CD8-positive, alpha-beta memory T cell (primary cell): ENCODE results near the gene C22orf42. TPM values are rescaled to one million over a fixed set of nuclear protein-coding genes. Genes with fewer than 3 reads are reported as not detected.
A peak's percentile ranks its signal among the peaks of the same experiment; 100 is the strongest.
"Not testable (repeated sequence)": the region's sequence is repeated elsewhere in the genome, so short reads cannot be mapped to it uniquely, and the experiment has no call there.

Source experiments
- CTCF ChIA-PET: fragments of 350-600 bp; sonication (Branson Sonifier 250); formaldehyde crosslinking; loops from one replicate; lab custom pipeline; 2021; ENCODE audit warnings: antibody characterized with exemption; lab: Charles Lee
- POLR2A ChIA-PET: fragments of 350-600 bp; sonication (Branson Sonifier 250); formaldehyde crosslinking; loops from one replicate; lab custom pipeline; 2021; ENCODE audit warnings: antibody characterized with exemption; lab: Charles Lee
- DNase-seq, 5 donors: peaks; one replicate each; pipeline versions ENCODE4 v3.0.0 to v3.0.0-alpha.2; 2020 to 2022; ENCODE audit warnings: mixed read lengths in 1 of 5
- H3K27ac ChIP-seq: one replicate; pipeline ENCODE4 v1.7.0; 2013; ENCODE audit warnings: low read depth, mild to moderate bottlenecking, low read length, moderate library complexity
- H3K27me3 ChIP-seq: 2 replicates; pipeline ENCODE4 v1.7.0; 2013; ENCODE audit warnings: low read length, mild to moderate bottlenecking; ENCODE audit not compliant: insufficient read depth, poor library complexity, severe bottlenecking
- H3K36me3 ChIP-seq: 2 replicates; pipeline ENCODE4 v1.7.0; 2013; ENCODE audit warnings: mild to moderate bottlenecking, low read length, moderate library complexity; ENCODE audit not compliant: insufficient read depth
- H3K4me1 ChIP-seq: 2 replicates; pipeline ENCODE4 v1.7.0; 2013; ENCODE audit warnings: mild to moderate bottlenecking, low read length, moderate library complexity; ENCODE audit not compliant: insufficient read depth
- H3K4me3 ChIP-seq: 2 replicates; pipeline ENCODE4 v1.7.0; 2013; ENCODE audit warnings: mild to moderate bottlenecking, low read length
- H3K9me3 ChIP-seq: 2 replicates; pipeline ENCODE4 v1.7.0; 2013; ENCODE audit warnings: mild to moderate bottlenecking, low read length
- H3K27ac Mint-ChIP-seq, 8 donors: one replicate each; pipeline ENCODE4 v1.8.0; 2020 to 2021; ENCODE audit warnings: mixed read lengths in 8 of 8, mild to moderate bottlenecking in 6 of 8, inconsistent platforms in 3 of 8, moderate library complexity in 3 of 8
- H3K27me3 Mint-ChIP-seq, 2 donors: one replicate each; pipeline ENCODE4 v1.8.0; 2020 to 2021; ENCODE audit warnings: mixed read lengths in 2 of 2, mild to moderate bottlenecking in 1 of 2, moderate library complexity in 1 of 2
- H3K36me3 Mint-ChIP-seq, 3 donors: one replicate each; pipeline ENCODE4 v1.8.0; 2020 to 2021; ENCODE audit warnings: mixed read lengths in 3 of 3, inconsistent platforms in 1 of 3, mild to moderate bottlenecking in 1 of 3
- H3K4me1 Mint-ChIP-seq, 3 donors: one replicate each; pipeline ENCODE4 v1.8.0; 2020 to 2021; ENCODE audit warnings: mixed read lengths in 3 of 3, inconsistent platforms in 1 of 3, mild to moderate bottlenecking in 1 of 3
- H3K4me3 Mint-ChIP-seq, 7 donors: one replicate each; pipeline ENCODE4 v1.8.0; 2020 to 2021; ENCODE audit warnings: mixed read lengths in 7 of 7, mild to moderate bottlenecking in 6 of 7, moderate library complexity in 4 of 7, inconsistent platforms in 2 of 7
- H3K9me3 Mint-ChIP-seq, 5 donors: one replicate each; pipeline ENCODE4 v1.8.0; 2020 to 2022; ENCODE audit warnings: mixed read lengths in 5 of 5, mild to moderate bottlenecking in 3 of 5, moderate library complexity in 2 of 5, inconsistent platforms in 1 of 5
- polyA plus RNA-seq: library from polyadenylated mRNA; unstranded; fragments of 300-500 nt; fragmentation: Illumina TruSeq; gene quantifications from one replicate; pipeline ENCODE4 v1.2.3, GENCODE V29; 2021
- total RNA-seq, 2 experiments: library from RNA; stranded (reverse); gene quantifications; one replicate each; pipeline ENCODE4 v1.2.3, GENCODE V29; 2021

Gene C22orf42
- total and polyA plus RNA-seq, 3 experiments from 2014 or later, result not detected

GRCh38 chr22:32175683-32176644 lies 16.9 kb upstream of the C22orf42 start:
- H3K27me3 ChIP-seq, result no peaks in the 10 kb centered on the region
- no peaks in the 10 kb centered on the region for H3K36me3 Mint-ChIP-seq
- DNase-seq, result no peak
- ChIA-PET CTCF (no interaction called here), POLR2A (no interaction called here)
- no peaks in the 10 kb centered on the region for H3K9me3 ChIP-seq
- H3K4me3 Mint-ChIP-seq, result peak overlapping the region in 2 of 7 donors; percentile 9 to 44
- no peak overlapping the region for H3K27ac ChIP-seq
- no peaks in the 10 kb centered on the region for H3K4me1 ChIP-seq
- H3K27ac Mint-ChIP-seq, result no peak overlapping the region
- H3K36me3 ChIP-seq, result no peaks in the 10 kb centered on the region
- no peaks in the 10 kb centered on the region for H3K4me1 Mint-ChIP-seq
- H3K9me3 Mint-ChIP-seq, result no peaks in the 10 kb centered on the region
- no peak overlapping the region for H3K4me3 ChIP-seq
- H3K27me3 Mint-ChIP-seq, result peaks cover 21 to 36% of the 10 kb centered on the region in 2 donors

- H3K4me1 Mint-ChIP-seq, result no peaks in the 10 kb centered on the region
- no peak overlapping the region for H3K27ac Mint-ChIP-seq
- no peaks in the 10 kb centered on the region for H3K36me3 ChIP-seq
- no peak overlapping the region for H3K27ac ChIP-seq
- H3K9me3 Mint-ChIP-seq, result no peaks in the 10 kb centered on the region
- ChIA-PET CTCF (no interaction called here), POLR2A (no interaction called here)
- peaks cover 21 to 36% of the 10 kb centered on the region in 2 donors for H3K27me3 Mint-ChIP-seq
- H3K4me3 ChIP-seq, result no peak overlapping the region
- no peaks in the 10 kb centered on the region for H3K4me1 ChIP-seq
- H3K36me3 Mint-ChIP-seq, result no peaks in the 10 kb centered on the region
- H3K4me3 Mint-ChIP-seq, result no peak overlapping the region
- H3K27me3 ChIP-seq, result no peaks in the 10 kb centered on the region
- no peak for DNase-seq
- H3K9me3 ChIP-seq, result no peaks in the 10 kb centered on the region
Measured at GRCh38 chr22:32175115-32175514, 16.0 kb upstream of the C22orf42 start.

- Mint-ChIP-seq H3K9me3 (peaks cover 0 to 2% (median 0%) of the 10 kb centered on the region in 5 donors), H3K36me3 (peaks cover 0 to 2% (median 0%) of the 10 kb centered on the region in 3 donors), H3K27ac (no peak overlapping the region), H3K4me3 (no peak overlapping the region), H3K27me3 (peaks cover 8 to 18% of the 10 kb centered on the region in 2 donors), H3K4me1 (peaks cover 4 to 5% (median 4%) of the 10 kb centered on the region in 3 donors)
- no peaks in the 10 kb centered on the region for H3K36me3 ChIP-seq
- CTCF ChIA-PET, result no interaction called here
- DNase-seq, result no peak
- no peaks in the 10 kb centered on the region for H3K9me3 ChIP-seq
- H3K4me3 ChIP-seq, result no peak overlapping the region
- no peaks in the 10 kb centered on the region for H3K4me1 ChIP-seq
- POLR2A ChIA-PET, result interaction anchor here (1.1 kb wide), 1 partner anchor 8 kb away, joined by 3 read pairs; no protein-coding TSS in a partner anchor
- no peak overlapping the region for H3K27ac ChIP-seq
- no peaks in the 10 kb centered on the region for H3K27me3 ChIP-seq
Measured at GRCh38 chr22:32165681-32166080, 6.6 kb upstream of the C22orf42 start.

GRCh38 chr22:32164075-32164860 lies 5.2 kb upstream of the C22orf42 start:
- CTCF ChIA-PET, result interaction anchor here (0.7 kb wide), 1 partner anchor 10 kb away, joined by 3 read pairs; no protein-coding TSS in a partner anchor

GRCh38 chr22:32160411-32160810 lies 1.3 kb upstream of the C22orf42 start:
- H3K27me3 Mint-ChIP-seq, result peaks cover 7 to 22% of the 10 kb centered on the region in 2 donors

More at GRCh38 chr22:32164075-32164860, 5.2 kb upstream of the C22orf42 start:
- POLR2A ChIA-PET, result no interaction called here
- H3K9me3 ChIP-seq, result no peaks in the 10 kb centered on the region
- no peaks in the 10 kb centered on the region for H3K27me3 ChIP-seq
- H3K4me3 Mint-ChIP-seq, result peak overlapping the region in 2 of 7 donors; percentile 47 to 52
- no peak overlapping the region for H3K4me3 ChIP-seq
- peaks cover 8 to 18% of the 10 kb centered on the region in 2 donors for H3K27me3 Mint-ChIP-seq
- H3K4me1 ChIP-seq, result no peaks in the 10 kb centered on the region
- no peak overlapping the region for H3K27ac ChIP-seq
- H3K27ac Mint-ChIP-seq, result no peak overlapping the region
- peaks cover 0 to 2% (median 0%) of the 10 kb centered on the region in 5 donors for H3K9me3 Mint-ChIP-seq
- DNase-seq, result no peak
- peaks cover 4 to 5% (median 4%) of the 10 kb centered on the region in 3 donors for H3K4me1 Mint-ChIP-seq
- H3K36me3 Mint-ChIP-seq, result peaks cover 0 to 2% (median 0%) of the 10 kb centered on the region in 3 donors
- no peaks in the 10 kb centered on the region for H3K36me3 ChIP-seq

GRCh38 chr22:32157632-32158031 lies 1.5 kb downstream of the C22orf42 start:
- H3K27me3 ChIP-seq, H3K36me3 ChIP-seq, H3K27ac ChIP-seq, H3K9me3 Mint-ChIP-seq, H3K27ac Mint-ChIP-seq, H3K4me3 Mint-ChIP-seq, H3K4me1 ChIP-seq, DNase-seq, POLR2A ChIA-PET, H3K9me3 ChIP-seq, CTCF ChIA-PET, H3K4me3 ChIP-seq, H3K36me3 Mint-ChIP-seq: not testable (repeated sequence)
- Mint-ChIP-seq H3K27me3 (peaks cover 4 to 15% of the 10 kb centered on the region in 2 donors), H3K4me1 (peaks cover 9 to 11% (median 10%) of the 10 kb centered on the region in 3 donors)

More at GRCh38 chr22:32160411-32160810, 1.3 kb upstream of the C22orf42 start:
- H3K9me3 Mint-ChIP-seq, CTCF ChIA-PET, H3K4me3 Mint-ChIP-seq, H3K36me3 ChIP-seq, H3K4me1 Mint-ChIP-seq, H3K36me3 Mint-ChIP-seq, DNase-seq, H3K9me3 ChIP-seq, H3K27ac ChIP-seq, H3K27me3 ChIP-seq, H3K4me1 ChIP-seq, POLR2A ChIA-PET, H3K4me3 ChIP-seq, H3K27ac Mint-ChIP-seq: not testable (repeated sequence)

GRCh38 chr22:32154727-32155126 lies 4.4 kb downstream of the C22orf42 start:
- H3K36me3 Mint-ChIP-seq, H3K36me3 ChIP-seq, POLR2A ChIA-PET, H3K4me1 ChIP-seq, H3K27ac ChIP-seq, H3K9me3 Mint-ChIP-seq, H3K4me3 Mint-ChIP-seq, H3K9me3 ChIP-seq, H3K27me3 ChIP-seq, DNase-seq, CTCF ChIA-PET, H3K27ac Mint-ChIP-seq, H3K4me3 ChIP-seq: not testable (repeated sequence)
- H3K27me3 Mint-ChIP-seq, result peaks cover 0 to 15% of the 10 kb centered on the region in 2 donors
- H3K4me1 Mint-ChIP-seq, result peaks cover 11 to 18% (median 14%) of the 10 kb centered on the region in 3 donors
